ENCODE data around the gene RALGAPA2.

GRCh38 chr20:20655883-20656282 is 56.6 kb downstream of the RALGAPA2 start:
- TF ChIP-seq, protein P1, sequence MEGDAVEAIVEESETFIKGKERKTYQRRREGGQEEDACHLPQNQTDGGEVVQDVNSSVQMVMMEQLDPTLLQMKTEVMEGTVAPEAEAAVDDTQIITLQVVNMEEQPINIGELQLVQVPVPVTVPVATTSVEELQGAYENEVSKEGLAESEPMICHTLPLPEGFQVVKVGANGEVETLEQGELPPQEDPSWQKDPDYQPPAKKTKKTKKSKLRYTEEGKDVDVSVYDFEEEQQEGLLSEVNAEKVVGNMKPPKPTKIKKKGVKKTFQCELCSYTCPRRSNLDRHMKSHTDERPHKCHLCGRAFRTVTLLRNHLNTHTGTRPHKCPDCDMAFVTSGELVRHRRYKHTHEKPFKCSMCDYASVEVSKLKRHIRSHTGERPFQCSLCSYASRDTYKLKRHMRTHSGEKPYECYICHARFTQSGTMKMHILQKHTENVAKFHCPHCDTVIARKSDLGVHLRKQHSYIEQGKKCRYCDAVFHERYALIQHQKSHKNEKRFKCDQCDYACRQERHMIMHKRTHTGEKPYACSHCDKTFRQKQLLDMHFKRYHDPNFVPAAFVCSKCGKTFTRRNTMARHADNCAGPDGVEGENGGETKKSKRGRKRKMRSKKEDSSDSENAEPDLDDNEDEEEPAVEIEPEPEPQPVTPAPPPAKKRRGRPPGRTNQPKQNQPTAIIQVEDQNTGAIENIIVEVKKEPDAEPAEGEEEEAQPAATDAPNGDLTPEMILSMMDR (IDR thresholded peaks at IDR 0.05), result no peak
- TF ChIP-seq POLR2A (IDR thresholded peaks at IDR 0.05), result no peak
- TF ChIP-seq POLR2AphosphoS5 (IDR thresholded peaks at IDR 0.05), result no peak

Data from breast epithelium (tissue), 3 donors.